Measurements from ENCODE around the gene SLC25A11.

SLC25A11 gene

DNA sequence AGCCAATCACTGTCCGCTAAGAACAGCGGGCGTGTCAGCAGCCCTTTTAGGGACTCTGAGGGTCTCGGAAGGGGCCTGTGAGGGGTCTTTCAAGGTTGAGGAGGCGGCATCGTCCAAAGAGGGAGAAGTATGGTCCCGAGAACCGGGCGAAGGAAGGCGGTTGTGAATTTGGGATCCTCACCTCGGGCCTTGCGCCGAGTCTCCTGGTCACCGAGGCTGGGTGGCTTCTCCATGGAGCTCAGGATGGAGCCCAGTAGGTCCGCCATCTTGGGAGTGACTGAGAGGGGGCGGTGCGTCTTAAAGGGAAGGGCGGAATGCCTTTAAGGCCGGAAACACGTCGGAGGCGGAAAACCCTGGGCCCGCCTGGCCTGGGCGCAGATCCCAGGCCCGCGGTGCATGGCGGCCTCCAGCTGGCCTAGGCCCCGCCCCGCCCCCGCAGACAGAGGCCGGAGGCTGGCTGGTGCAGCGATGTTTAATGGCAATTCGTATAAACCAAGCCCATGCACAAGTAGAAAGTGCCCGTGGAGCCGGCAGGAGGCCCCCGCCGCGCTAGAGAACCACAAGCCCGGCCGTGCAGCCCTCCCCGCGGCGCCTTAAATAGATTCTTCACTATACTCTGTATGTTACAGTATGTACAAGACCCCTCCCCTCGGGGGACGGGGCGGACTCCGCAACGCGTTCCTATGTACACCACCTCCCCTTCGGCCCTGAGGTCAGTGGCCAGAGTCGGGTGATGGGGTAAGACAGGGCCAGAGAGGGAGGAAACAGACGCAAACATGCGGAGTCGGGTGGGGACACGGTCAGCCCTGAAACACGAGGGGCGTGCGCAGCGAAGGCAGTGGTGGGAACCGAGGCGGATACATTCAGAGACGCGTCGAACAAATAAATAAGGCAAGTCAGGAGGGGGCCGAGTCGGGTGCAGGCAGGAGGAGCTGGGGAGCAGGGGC, 28.0 kb upstream of the SLC25A11 start, which contains the start of gene SPAG7:
SPAG7 (minus strand) TSS at position 279 of the 947 bp plus-strand sequence; CDS start at position 266, 13 bp downstream.
- peak; percentile 95 for DNase-seq
- in situ Hi-C loops (cut with HindIII; ENCODE audit: low pct_ligation_motif_present, low pct_unique_long_range_greater_than_20kb, low sequenced_read_pairs), result no loop called here

DNA sequence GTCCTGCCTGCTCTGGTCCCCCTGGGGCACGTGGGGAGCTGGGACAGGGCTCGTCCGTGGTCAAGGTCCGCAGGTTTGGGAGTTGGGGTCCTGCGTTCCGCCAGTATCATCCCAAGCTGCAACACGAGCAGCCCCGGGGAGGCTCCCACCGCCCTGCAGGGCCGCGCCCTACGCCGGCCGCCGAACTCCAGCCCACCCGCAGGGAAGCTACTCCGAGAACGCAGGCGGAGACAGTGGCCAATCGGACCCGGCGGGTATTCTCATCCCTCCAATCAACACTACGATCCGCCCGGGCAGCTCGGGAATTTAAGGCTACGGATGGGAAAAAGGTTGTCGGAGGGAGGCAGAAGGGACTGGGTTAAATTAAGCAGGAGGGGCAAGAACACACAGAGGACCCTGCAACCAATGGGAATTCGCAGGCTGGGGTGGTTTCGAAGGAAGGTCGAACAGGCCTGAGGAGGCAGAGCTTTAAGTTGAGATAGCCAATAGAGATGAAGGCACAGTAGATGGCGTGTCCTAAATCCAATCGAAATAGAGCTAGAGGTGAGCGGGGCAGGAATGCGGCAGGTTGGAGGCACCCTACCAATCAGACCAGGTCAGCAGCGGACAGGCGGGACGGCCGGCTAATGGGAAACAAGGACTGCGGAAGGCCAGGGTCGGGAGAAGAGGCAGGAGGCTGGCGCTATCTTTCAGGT, 27.1 kb upstream of the SLC25A11 start:
- in situ Hi-C loops (cut with HindIII; ENCODE audit: low pct_ligation_motif_present, low pct_unique_long_range_greater_than_20kb, low sequenced_read_pairs), result no loop called here
- peak; percentile 99 for DNase-seq

DNA sequence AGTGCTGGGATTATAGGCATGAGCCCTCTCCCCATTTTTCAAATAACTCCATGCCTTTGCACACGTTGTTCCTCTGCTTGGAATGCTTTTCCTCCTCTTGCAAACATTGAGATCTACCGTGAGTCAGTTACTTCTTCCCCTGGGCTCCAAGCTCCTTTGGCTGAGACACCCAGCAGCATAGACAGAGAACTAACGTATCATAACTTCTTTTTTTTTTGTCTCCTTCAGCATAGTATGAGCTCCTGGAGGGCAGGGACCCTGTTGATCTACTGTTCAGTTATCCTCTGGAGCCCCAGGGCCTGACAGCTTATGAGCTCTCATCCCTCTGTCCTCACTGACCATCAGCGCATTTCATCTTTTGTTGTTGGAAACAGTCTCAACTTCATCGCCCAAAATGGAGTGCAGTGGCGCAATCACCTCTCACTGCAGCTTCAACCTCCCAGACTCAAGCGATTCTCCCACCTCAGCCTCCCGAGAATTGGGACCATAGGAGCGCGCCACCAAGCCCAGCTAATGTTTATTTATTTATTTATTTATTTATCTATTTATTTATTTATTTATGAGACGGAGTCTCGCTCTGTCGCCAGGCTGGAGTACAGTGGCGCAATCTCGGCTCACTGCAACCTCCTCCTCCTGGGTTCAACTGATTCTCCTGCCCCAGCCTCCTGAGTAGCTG, 25.6 kb upstream of the SLC25A11 start:
- in situ Hi-C loops (cut with HindIII; ENCODE audit: low pct_ligation_motif_present, low pct_unique_long_range_greater_than_20kb, low sequenced_read_pairs), result no loop called here
- DNase-seq, result no peak

DNA sequence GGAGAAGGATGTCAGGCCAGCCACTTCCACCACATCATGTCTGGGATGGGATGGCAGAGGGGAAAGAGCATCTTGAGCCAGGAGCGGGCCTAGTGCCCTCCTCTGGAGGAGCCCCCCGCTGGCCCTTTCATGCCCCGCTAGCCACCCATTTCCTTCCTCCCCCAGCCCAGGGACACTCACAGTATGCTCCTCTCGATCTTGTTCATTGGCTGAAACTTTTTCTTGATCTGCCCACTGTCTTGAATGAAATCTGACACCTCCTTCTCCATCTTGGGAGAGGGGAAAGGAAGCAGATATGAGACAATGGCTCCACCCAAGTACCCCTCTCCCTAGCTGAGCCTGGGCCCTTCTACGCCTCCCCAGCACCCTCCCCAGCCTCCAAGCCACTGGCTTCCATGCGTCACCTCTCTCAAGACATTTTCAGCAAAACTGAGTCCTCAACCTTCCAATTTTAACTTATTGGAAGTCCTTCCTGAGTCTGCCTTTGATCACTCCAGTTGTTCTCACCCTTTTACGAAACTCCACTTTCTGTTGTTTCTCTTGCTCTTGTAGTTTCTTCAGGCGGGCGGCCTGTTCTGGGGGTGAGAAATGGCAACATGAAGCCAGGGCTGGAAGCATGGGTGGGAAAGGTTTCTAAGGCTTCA, 20.6 kb upstream of the SLC25A11 start:
- DNase-seq, result no peak
- in situ Hi-C loops (cut with HindIII; ENCODE audit: low pct_ligation_motif_present, low pct_unique_long_range_greater_than_20kb, low sequenced_read_pairs), result no loop called here

DNA sequence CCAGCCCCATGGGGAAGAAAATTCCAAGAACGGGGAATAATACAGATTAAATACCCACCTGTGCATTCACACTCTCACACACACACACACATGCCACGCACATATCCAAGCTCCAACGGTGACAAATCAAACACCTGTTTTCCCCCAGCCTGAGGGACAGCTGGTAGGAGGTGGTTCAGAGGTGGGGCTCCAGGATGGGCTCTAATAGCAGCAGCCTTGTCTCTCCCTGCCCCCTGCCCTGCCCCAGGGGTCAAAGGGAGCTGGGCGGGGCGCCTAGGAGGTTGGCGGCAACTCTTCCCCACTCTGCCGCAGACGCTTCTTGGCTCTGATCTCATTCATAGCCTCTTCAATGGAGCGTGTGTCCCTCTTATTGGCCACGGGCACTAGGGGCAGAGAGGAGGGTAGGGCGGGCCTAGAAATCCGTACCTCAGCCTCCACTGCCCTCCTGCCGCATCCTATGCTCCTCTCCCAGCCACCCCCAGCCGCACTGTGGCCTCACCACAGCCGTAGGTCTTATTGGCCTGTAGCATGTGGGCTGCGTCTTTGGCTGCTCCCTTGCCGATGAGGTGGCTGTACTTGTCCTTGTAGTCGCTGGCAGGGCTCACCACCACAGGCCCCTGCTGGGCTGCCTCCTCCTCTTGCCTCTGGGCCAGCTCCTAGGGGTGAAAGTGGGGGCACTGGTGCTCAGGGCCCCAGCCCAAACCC, 19.6 kb upstream of the SLC25A11 start:
- DNase-seq, result no peak
- in situ Hi-C loops (cut with HindIII; ENCODE audit: low pct_ligation_motif_present, low pct_unique_long_range_greater_than_20kb, low sequenced_read_pairs), result no loop called here

DNA sequence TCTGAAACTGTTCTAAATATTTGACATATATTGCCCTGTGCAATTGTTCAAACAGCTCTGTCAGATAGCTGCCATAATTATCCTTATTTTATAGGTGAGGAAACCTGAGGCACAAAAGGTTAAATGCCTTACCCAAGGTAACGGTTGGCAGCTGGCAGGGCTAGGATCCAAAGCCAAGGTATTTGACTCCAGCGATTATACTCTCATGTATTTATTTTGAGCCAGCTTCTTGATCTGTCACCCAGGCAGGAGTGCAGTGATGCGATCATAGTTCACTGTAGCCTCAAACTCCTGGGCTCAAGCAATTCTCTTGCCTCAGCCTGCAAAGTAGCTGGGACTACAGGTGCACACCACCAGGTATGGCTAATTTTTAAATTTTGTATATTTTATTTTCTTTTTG, 18.3 kb upstream of the SLC25A11 start:
- in situ Hi-C loops (cut with HindIII; ENCODE audit: low pct_ligation_motif_present, low pct_unique_long_range_greater_than_20kb, low sequenced_read_pairs), result no loop called here
- no peak for DNase-seq

DNA sequence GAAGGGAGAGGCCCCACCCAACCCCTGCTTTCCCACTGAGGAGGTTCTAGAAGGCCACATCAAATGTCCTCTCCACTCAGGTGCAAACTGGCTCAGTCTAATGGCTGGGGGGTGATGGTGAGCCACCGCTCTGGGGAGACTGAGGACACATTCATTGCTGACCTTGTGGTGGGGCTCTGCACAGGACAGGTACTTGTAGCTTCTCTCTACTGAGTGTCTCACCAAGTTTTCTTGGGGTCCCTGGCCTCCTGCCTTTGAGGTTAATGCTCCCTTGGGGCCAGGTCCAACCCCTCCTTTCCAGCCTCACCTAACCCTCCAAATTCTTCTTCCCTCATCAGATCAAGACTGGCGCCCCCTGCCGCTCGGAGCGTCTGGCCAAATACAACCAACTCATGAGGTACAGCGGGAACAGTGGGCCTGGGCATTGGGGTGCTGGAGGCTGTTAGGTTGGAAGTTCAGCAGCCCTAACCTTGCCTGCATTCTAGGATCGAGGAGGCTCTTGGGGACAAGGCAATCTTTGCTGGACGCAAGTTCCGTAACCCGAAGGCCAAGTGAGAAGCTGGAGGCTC, 16.7 kb upstream of the SLC25A11 start:
- no peak for DNase-seq
- in situ Hi-C loops (cut with HindIII; ENCODE audit: low pct_ligation_motif_present, low pct_unique_long_range_greater_than_20kb, low sequenced_read_pairs), result no loop called here

DNA sequence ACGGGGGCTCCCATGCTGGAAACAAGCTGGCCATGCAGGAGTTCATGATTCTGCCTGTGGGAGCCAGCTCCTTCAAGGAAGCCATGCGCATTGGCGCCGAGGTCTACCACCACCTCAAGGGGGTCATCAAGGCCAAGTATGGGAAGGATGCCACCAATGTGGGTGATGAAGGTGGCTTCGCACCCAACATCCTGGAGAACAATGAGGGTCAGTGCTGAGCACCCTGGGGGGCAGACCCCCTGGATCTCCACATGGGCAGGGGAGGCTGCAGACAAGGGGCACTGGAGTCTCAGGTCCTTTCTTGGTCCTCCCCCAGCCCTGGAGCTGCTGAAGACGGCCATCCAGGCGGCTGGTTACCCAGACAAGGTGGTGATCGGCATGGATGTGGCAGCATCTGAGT, 15.2 kb upstream of the SLC25A11 start:
- no peak for DNase-seq
- in situ Hi-C loops (cut with HindIII; ENCODE audit: low pct_ligation_motif_present, low pct_unique_long_range_greater_than_20kb, low sequenced_read_pairs), result no loop called here

DNA sequence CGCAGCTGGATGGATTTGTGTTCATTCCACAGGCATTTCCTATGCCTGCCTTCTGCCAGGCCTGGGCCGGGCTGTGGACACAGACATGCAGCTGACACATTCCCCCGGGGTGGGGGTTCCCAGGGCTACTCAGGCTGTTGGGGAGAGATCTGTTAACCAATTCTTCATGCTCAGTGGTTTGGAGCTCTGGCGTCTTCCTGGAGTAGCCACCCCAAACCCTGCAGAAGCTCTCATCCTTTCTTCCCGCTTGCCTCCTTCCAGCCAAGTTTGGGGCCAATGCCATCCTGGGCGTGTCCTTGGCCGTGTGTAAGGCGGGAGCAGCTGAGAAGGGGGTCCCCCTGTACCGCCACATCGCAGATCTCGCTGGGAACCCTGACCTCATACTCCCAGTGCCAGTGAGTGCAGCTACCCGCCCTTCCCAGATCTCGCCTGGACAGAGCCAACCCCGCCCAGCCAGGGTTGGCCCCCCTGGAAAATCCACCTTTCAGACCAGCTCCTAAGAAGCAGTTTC, 13.7 kb upstream of the SLC25A11 start:
- in situ Hi-C loops (cut with HindIII; ENCODE audit: low pct_ligation_motif_present, low pct_unique_long_range_greater_than_20kb, low sequenced_read_pairs), result no loop called here
- DNase-seq, result peak; percentile 96

DNA sequence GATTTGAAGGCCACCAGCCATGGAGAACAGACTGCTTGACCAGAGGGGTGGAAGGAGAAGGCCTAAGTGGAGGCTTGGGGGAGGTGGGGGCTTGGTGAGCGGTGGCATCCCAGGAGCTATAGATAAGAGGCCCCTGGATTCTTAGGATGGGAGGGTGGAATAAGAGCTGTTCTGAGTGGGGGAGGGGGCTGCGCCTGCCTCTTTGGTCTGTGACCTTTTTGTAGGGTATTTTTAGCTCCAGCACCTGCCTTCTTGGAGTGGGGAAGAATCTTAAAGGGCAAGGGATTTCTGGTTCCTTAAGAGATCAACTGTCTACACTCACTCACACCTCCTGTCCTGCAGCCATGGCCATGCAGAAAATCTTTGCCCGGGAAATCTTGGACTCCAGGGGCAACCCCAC, 11.6 kb upstream of the SLC25A11 start:
- in situ Hi-C loops (cut with HindIII; ENCODE audit: low pct_ligation_motif_present, low pct_unique_long_range_greater_than_20kb, low sequenced_read_pairs), result no loop called here
- DNase-seq, result no peak

DNA sequence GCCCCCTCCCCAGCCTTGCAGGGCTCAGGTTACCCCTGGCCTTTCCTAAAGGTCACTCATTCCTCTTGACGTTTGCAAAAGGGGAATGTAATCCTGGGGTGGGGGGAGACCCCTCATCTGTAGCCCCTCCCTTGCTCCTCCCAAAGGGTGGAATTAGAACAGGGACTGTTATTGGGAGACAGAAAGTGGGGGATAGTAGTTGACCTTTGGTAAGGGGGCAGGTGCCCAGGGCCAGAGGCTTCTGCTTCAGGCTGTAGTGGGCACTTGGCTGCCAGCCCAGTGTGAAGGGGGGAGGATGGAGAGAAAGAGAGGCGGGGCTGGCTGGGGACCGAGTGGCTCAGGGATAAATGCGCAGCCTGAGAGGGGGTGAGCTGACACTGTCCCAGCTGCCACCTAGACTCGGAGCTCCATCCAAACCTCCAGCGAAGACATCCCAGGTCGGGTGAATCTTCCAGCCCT, 10.9 kb upstream of the SLC25A11 start, which contains the start of gene ENO3:
ENO3 (plus strand) TSS at position 374 of the 459 bp plus-strand sequence. CDS start 711 bp downstream, outside the sequence.
- no peak for DNase-seq
- in situ Hi-C loops (cut with HindIII; ENCODE audit: low pct_ligation_motif_present, low pct_unique_long_range_greater_than_20kb, low sequenced_read_pairs), result no loop called here

DNA sequence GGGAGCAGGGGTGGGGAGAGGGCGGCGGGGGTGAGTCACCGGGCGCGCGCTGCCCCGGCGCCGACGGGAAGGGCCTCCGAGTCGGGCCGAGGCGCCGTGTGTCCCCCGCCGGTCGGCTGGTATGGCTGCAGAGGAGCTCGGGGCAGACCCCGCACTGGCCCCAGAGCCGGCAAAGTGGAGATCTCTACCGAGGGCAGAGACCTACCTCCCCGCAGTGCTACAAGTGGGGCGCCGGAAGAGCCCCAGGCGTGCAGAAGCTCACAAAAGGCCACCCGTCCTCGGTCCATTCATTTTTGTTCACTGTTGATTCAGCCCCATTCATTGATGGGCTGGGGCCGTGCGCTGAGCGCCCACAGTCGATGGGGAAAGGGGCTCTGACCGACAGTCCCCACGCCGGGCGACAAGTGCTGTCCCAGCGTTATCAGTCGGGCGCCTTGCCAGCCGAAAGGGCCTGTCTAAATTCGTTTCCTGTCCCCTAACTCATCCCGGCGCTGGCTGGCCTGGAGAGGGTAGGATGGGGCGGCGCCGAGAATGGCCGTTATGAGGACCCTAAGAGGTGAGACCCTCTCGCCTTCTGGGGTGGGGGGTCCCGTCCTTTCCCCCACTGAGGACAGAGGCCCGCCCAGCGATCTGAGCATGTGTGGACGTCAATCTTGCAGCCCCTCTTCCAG, 10.4 kb upstream of the SLC25A11 start:
- in situ Hi-C loops (cut with HindIII; ENCODE audit: low pct_ligation_motif_present, low pct_unique_long_range_greater_than_20kb, low sequenced_read_pairs), result no loop called here
- DNase-seq, result no peak

DNA sequence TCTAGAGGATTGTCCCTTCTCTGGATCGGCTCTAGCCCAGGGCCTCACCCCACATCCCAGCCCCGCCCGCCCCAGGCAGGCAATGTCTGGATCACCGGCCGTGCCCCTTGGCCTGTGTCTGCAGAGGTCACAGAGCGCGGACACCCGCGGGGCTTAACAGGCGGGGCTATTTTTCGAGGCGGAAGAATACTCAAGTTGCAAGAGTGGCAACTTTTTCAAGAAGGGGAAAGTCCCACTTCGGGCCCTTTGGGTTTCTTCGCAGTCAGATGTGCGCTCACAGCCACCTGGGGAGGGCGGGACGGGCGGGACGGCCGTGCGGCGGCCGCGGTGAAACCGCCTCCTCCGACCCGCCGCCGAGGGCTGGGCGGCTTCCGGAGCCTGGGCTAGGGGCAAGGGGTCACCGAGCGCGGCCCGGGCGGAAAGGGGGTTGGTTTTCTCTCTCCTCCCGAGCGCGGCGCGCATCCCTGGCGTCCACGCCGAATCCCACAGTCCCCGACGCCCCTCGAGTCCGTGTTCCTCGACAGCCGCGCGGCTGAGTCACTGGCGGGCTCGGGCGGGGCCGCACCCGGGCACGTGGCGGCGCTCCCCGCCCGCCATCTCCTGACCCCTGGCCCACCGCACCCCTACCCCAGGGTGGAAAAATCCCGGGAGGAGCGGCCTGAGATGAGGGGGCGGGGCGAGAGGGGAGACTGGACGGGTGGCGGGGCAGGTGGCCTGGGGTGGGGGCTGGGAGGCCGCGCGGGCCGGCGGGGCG, 9.7 kb upstream of the SLC25A11 start:
- peak; percentile 85 for DNase-seq

DNA sequence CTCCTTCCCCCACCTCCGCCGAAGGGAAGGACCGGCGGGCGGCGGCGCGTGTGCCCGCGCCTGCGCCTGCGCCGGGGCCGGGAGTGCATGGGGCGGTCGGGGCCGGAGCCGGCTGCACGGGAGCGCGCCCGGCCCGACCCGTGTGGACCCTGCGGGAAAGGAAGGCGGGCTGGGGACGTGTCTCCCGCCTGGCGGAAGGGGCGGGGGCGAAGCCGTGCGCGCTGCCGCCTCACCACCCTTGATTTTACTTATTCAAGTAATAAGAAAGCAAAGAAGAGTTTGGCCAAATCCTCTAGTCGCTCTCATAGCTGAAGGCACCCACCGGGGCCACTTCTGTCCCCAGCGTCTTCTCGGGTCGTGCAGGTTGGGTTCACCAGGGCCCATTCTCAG, 9.1 kb upstream of the SLC25A11 start:
- DNase-seq, result peak; percentile 93
- in situ Hi-C loops (cut with HindIII; ENCODE audit: low pct_ligation_motif_present, low pct_unique_long_range_greater_than_20kb, low sequenced_read_pairs), result no loop called here

More for the DNA sequence above, 9.7 kb upstream of the SLC25A11 start:
- in situ Hi-C loops (cut with HindIII; ENCODE audit: low pct_ligation_motif_present, low pct_unique_long_range_greater_than_20kb, low sequenced_read_pairs), result no loop called here

DNA sequence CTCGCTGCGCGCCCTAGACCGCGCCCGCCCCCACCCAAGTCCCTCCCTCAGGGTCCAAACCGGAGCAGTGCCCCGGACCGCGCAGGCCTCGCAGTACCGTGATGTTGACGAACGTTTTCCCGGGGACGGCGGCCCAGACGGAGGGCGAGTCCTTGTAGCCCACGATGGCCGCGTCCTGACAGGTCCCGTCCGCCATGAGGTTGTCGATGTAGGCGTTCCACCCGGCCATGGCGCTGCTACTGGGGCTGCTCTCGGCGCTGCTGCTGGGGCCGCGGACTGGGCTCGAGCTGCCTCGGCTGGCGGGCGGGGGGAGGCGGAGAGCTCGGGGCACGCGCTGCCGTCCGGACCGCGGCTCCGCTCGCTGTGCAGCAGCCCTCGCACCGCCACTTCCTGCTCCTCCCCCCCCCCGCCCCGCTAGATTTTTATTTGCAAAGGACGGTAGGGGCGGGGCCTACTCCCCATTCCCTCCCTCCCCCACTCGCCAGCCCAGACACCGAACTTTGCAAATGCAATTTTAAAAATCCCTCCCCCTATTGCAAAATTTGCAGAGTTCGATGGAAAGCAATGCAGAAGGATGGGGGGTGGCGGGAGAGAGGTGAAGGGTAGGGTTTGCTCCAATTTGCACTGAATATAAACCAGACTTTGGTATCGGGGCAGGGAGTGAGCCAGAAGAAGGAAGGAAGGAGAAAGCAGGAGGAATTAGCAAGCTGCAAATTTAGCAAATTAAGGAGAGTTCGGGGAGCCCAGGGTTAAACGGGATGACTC, 8.5 kb upstream of the SLC25A11 start, which contains the start of gene PFN1:
PFN1 (minus strand) TSS at position 365 of the 765 bp plus-strand sequence; CDS start at position 229, 136 bp downstream.
- peak; percentile 90 for DNase-seq
- in situ Hi-C loops (cut with HindIII; ENCODE audit: low pct_ligation_motif_present, low pct_unique_long_range_greater_than_20kb, low sequenced_read_pairs), result no loop called here

Measured in ACHN (cell line).